D341Med (cell line): ENCODE measurements around the gene CLEC4E.
"Not testable (repeated sequence)": the region's sequence is repeated elsewhere in the genome, so short reads cannot be mapped to it uniquely, and the experiment has no call there.

Experiments used
- DNase-seq: peaks from one replicate; pipeline ENCODE4 v3.0.0; 2012; ENCODE audit warnings: low spot score

CLEC4E gene

GRCh38 chr12:8537820-8538219 lies 2.9 kb downstream of the CLEC4E start:
- DNase-seq, result not testable (repeated sequence)

DNA sequence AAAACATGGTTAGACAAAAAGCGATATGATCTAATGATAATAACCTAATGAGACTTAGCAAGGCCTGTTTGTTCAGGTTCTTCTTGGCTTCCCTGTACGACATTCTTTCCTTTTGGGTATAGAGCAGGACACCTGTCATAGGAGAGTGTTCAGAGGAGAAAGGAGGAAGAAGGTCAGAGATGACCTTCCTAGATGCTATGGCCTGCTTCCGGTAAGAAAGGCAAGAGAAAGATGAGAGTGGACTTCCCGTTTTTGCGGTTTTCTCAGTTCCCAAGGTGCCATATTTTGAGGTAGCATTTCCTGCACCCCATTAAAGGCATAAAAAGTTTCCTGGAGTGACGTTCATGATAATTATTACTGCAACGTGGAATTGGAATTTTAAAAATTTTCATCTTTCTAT lies 8.7 kb downstream of the CLEC4E start:
- no peak for DNase-seq

DNA sequence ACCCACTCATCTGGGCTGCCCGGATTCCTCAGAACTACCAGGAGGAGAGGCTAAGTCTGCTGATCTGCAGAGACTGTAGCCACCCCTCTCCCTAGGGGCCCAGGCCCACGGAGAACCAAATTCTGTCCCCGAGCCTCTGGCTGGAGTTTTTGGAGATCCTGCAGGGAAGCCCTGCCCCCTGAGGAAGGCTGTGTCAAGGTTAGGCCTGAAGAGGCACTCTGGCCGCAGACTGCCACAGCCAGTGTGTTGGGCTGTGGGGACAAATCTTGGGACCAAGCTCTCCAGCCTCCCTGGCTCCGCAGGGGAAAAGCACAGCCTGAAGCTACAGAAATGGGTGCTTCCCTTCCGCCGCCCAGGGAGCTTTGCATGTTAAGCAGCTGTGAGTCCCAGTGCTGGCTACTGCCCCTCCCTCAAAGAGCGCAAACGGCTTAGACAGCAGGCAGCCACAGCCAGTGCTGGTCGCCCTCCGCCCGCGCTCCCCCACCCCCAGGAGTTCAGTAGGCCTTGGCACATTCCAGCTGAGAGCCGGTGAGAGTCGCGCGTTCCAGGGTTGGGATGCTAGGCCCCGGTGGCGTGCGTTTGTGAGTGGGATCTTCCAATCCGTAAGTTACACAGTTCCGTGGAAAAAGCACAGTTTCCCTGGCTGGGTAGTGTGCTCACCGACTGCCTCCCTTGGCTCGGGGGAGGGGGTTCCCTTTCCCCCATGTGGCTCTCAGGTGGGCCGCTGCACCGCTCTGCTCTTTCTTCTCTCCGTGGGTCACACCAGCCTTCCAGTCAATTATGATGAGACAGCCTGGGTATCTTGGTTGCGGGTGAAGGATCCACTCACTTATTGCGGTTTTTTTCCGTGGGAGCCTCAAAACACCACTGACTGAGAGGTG lies 13.2 kb downstream of the CLEC4E start:
- no peak for DNase-seq

DNA sequence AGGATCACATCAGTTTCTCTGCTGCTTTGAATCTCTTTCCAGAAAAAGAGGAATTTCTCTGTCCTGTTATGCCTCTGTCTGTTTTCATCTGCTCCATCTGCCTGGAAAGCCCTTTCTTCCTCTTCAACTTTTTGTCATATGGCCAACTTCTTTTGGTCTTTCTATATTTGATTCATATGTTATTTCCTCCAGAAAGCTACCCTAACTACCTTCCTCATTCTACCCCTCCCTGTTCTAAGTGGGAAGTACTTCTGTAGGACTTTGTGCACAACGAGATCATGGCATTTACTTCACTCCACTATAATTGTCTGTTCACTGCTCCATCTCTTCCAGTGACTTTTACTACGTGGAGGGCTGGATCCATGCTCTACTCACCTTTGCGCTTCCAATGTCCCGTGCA lies 21.5 kb downstream of the CLEC4E start:
- no peak for DNase-seq

- DNase-seq, result no peak
Measured at GRCh38 chr12:8517971-8518370, 22.7 kb downstream of the CLEC4E start.

- DNase-seq, result no peak
Measured at GRCh38 chr12:8513256-8513655, 27.4 kb downstream of the CLEC4E start, which contains the start of gene CLEC4D. CLEC4D (plus strand) TSS chr12:8513503; CDS start chr12:8513733, 230 bp downstream.

DNA sequence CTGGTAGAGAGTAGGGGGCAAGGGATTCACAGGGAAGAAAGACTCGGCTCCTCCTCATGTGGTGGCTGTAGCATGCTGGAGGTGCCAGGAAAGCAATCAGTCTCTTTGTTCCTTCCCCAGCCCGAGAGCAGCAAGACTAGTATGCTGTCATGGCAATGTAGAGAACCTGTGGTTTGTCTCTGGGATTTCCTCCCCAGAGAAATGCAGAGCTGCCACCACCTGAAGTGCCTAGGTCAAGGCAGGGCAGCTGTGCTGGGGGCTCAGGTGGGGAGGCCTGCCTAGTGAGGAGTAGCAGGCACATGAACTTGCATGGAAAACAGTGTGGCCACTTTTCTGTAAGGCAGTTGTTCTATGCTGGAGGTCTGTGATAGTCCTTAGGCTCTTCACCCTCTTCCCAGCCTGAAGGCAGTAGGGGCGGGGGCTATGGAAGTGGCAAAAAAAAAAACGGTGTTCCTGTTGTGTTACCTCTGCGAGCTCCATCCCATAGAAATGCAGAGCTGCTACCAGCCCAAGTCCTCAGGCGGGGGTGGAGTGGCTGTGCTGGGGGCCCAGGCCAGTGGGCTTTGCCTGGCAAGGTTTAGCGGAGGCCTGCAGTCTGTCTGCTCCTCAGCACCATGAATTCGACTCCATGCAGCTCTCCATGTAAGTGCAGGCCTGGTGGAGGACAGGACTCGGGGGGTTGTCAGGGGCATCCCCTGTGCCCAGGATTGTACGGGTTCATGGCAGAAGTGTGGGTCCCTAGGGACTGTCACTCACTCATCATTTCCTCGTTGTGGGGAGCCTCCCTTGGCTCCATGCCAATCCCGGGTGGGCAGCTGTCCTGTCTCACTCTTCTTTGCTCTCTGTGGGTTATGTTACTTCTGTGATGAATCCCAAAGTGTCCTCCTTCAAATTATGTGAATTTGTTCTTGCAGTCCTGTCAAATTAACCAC lies 31.5 kb downstream of the CLEC4E start:
- no peak for DNase-seq

DNA sequence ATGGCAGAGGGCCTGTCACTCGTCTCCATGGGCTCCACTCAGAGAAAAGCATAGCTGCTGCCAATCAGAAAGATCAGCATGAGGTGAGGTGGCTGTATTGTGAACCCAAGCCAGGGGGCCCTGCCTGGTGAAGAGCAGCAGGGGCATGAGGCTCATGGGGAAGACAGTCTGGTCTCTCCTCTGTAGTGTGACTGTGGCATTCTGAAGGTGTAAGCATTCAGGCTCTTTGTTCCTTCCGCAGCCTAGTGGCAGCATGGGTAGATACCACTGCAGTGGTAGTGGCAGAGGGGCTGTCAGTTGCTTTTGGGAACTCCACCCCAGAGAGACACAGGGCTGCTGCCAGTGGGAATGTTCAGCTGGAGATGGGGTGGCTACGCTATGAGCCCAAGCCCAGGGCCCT lies 32.5 kb downstream of the CLEC4E start:
- no peak for DNase-seq

DNA sequence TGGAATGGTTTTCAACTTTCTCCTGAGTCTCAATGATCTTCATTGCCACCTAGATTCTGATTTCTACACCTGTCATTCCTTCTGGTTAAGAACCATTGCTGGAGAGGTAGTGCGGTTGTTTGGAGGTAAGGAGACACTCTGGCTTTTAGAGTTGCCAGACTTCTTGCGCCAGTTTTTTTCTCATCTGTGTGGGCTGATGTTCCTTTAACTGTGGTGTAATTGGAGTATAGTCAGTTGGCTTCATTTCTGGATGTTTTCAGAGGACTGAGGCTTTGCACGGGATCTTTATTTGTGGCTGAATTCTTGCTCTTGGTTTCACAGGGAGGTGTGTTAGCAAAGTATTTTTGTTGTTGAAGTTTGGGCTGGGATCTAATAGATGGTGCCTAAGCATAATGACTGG lies 33.1 kb downstream of the CLEC4E start:
- DNase-seq, result no peak

- DNase-seq, result no peak
Measured at GRCh38 chr12:8504351-8504750, 36.4 kb downstream of the CLEC4E start.

DNA sequence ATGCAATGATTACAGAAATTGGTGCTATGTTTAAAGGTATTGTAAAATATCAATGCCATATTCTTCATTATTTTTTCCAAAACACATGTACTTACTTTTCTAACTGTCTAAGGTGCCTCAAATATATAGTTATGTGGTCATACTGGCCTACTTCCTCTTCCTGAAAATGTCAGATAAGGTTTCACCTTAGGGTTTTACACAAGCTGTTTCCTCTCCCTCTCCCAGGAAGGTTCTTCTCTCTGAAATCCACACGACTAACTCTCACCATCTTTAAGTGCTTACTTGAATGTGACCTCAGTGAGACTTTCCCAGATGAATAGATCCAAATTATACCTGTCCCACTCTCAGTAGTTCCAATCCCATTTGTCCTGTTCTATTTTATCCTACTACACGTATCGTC lies 39.0 kb downstream of the CLEC4E start:
- no peak for DNase-seq

DNA sequence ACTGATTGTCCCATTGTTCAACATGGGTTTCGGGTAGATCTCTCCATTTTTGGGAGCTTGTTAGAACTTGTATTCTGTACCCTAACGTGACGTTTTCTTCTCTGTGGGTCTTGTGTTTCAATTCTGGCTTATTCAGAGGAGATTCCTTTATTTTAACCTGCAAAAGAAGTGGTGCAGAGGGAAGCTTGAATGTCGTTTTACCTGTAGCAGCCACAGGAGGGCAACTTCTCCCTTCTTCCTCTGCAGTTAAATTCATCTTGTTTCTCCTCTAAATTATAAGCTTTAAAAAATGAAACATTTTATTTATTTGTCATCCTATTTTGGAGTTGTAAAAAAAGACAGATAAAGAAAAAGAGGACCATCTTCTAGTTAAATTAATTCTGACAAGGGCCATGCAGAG lies 41.1 kb downstream of the CLEC4E start:
- no peak for DNase-seq

DNA sequence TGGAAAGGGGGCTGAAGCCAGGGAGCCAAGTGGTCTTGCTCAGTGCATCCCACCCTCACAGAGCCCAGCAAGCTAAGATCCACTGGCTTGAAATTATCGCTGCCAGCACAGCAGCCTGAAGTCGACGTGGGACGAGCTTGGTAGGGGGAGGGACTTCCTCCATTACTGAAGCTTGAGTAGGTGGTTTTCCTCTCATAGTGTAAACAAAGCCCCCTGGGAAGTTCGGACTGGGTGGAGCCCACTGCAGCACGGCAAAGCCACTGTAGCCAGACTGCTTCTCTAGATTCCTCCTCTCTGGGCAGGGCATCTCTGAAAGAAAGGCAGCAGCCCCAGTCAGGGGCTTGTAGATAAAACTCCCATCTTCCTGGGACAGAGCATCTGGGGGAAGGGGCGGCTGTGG lies 44.6 kb downstream of the CLEC4E start:
- not testable (repeated sequence) for DNase-seq

GRCh38 chr12:8495671-8496070 lies 45.0 kb downstream of the CLEC4E start:
- not testable (repeated sequence) for DNase-seq

- DNase-seq, result no peak
Measured at GRCh38 chr12:8493084-8493483, 47.6 kb downstream of the CLEC4E start.

DNA sequence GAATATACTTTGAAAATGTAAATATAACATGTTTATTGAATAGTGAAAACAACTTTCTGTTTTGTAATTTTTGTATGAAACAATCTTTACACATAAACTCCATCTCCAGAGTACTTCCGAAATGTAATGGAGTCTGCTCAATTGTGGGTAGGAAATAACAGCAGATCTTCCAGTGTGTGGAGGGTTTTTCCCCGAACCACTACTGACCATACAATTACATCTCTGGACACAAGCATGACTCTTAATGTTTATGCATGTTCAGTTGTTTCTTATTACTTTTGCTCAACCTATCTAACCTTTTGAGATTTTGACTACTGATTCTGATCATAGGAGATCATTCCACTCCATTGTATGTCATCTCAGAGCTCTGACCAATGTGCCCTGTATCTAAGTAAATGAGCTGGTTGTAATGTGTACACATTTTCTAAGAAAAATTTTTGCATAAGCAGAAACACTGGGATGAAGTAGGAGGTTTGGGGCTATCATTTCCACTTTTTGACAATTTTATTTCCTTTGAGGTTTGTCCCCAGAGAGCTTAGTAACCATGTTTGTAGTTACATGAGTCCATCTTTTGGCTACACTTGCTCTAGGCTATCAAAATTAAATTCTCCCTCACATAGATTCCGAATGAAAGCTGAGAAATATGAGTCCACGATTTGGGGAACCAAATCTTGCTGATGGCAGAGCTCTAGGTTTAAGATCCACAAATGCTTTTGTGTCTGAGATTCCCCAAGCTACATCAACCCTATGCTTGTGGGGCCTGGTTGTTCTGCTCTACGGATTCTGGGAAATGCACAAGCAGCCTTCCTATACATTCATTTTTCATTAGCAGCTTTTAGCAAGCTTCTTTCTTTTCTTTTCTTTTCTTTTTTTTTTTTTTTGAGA lies 48.8 kb downstream of the CLEC4E start:
- no peak for DNase-seq
